Posterior vena cava (tissue), 2 donors: ENCODE measurements around the gene BNC2. TPM values are rescaled to one million over a fixed set of nuclear protein-coding genes. Genes with fewer than 3 reads are reported as not detected.
"Not testable (repeated sequence)": the region's sequence is repeated elsewhere in the genome, so short reads cannot be mapped to it uniquely, and the experiment has no call there.

Experiments used
- DNase-seq: peaks from one replicate; pipeline ENCODE4 v3.0.0-alpha.2; 2020; ENCODE audit warnings: low spot score
- intact Hi-C, 2 donors: fragments of 100-400 bp; cut with DNase I; formaldehyde crosslinking; loops; one replicate each; pipeline versions ENCODE4 v1.14.1 to v1.14.2; 2022 to 2023
- total RNA-seq, 2 donors: library from RNA; stranded (reverse); fragmentation: NEBNext Ultra II Directional; extraction: Animal tissue kit (Norgen Biotek cat#: 25700); gene quantifications; one replicate each; pipeline ENCODE4 v1.2.1, GENCODE V29; 2021
- donor health status: DM: yes; HTN: yes; CAD: no.
- donor health status: DM: yes; HTN: yes; CAD: no.

The BNC2 gene
- total RNA-seq, 2 donors from 2014 or later = 61.2 to 76.0 TPM

- intact Hi-C loops = no loop called here
- DNase-seq = no peak
Observed at GRCh38 chr9:16461137-16461840, 409.2 kb downstream of the BNC2 start.

GRCh38 chr9:16460696-16461095 is 409.8 kb downstream of the BNC2 start:
- no peak for DNase-seq
- intact Hi-C loops = no loop called here

- intact Hi-C loops = loop anchor here in 1 of 2 donors (5.0 kb wide), 1 partner anchor 573 kb away; no protein-coding TSS in a partner anchor
- DNase-seq = no peak
Observed at GRCh38 chr9:16459421-16460148, 410.9 kb downstream of the BNC2 start.

- intact Hi-C loops = loop anchor here in 1 of 2 donors (5.0 kb wide), 1 partner anchor 573 kb away; no protein-coding TSS in a partner anchor
- DNase-seq = no peak
Observed at GRCh38 chr9:16458696-16459420, 411.6 kb downstream of the BNC2 start.

- no peak for DNase-seq
- intact Hi-C loops = loop anchor here in 1 of 2 donors (5.0 kb wide), 1 partner anchor 576 kb away; no protein-coding TSS in a partner anchor
Observed at GRCh38 chr9:16455842-16456241, 414.6 kb downstream of the BNC2 start.

GRCh38 chr9:16453390-16453789 is 417.1 kb downstream of the BNC2 start:
- no peak for DNase-seq
- intact Hi-C loops = no loop called here

GRCh38 chr9:16450578-16450977 is 419.9 kb downstream of the BNC2 start:
- intact Hi-C loops = no loop called here
- no peak for DNase-seq

GRCh38 chr9:16450043-16450442 is 420.4 kb downstream of the BNC2 start:
- no peak for DNase-seq
- intact Hi-C loops = no loop called here

- DNase-seq = no peak
- intact Hi-C loops = no loop called here
Observed at GRCh38 chr9:16449076-16449730, 421.3 kb downstream of the BNC2 start.

- intact Hi-C loops = no loop called here
- no peak for DNase-seq
Observed at GRCh38 chr9:16447946-16448345, 422.5 kb downstream of the BNC2 start.

- intact Hi-C loops = no loop called here
- no peak for DNase-seq
Observed at GRCh38 chr9:16446636-16447035, 423.8 kb downstream of the BNC2 start.

- no peak for DNase-seq
- intact Hi-C loops = no loop called here
Observed at GRCh38 chr9:16445141-16445920, 425.1 kb downstream of the BNC2 start.

- peak; percentile 63 for DNase-seq
- intact Hi-C loops = no loop called here
Observed at GRCh38 chr9:16442622-16443021, 427.8 kb downstream of the BNC2 start.

GRCh38 chr9:16441791-16442190 is 428.7 kb downstream of the BNC2 start:
- intact Hi-C loops = no loop called here
- DNase-seq = no peak

GRCh38 chr9:16438831-16439230 is 431.6 kb downstream of the BNC2 start:
- intact Hi-C loops, DNase-seq: not testable (repeated sequence)

GRCh38 chr9:16436545-16436944 is 433.9 kb downstream of the BNC2 start:
- DNase-seq = no peak
- intact Hi-C loops = no loop called here

- no peak for DNase-seq
- intact Hi-C loops = no loop called here
Observed at GRCh38 chr9:16434526-16434925, 435.9 kb downstream of the BNC2 start.

GRCh38 chr9:16433494-16433893 is 437.0 kb downstream of the BNC2 start:
- intact Hi-C loops = no loop called here

More at GRCh38 chr9:16433494-16433893, 437.0 kb downstream of the BNC2 start:
- DNase-seq = no peak
